Measurements from ENCODE around the gene QPCTL.
A peak's percentile ranks its signal among the peaks of the same experiment; 100 is the strongest.

Gene QPCTL

GRCh38 chr19:45705710-45706415 lies 13.4 kb downstream of the QPCTL start:
- no peak overlapping the region for H3K4me3 ChIP-seq (ENCODE audit: low read length)
- DNase-seq (ENCODE audit: low read depth), result no peak
- H3K9me3 ChIP-seq (ENCODE audit: control insufficient read depth, low read length), result no peaks in the 10 kb centered on the region
- no peak overlapping the region for H3K9ac ChIP-seq (ENCODE audit: low read length)
- peaks cover 4% of the 10 kb centered on the region for H3K4me1 ChIP-seq (ENCODE audit: control insufficient read depth, insufficient read depth, low read length)
- H3K27me3 ChIP-seq (replicated peaks; ENCODE audit: control insufficient read depth, insufficient read depth, low read length), result no peaks in the 10 kb centered on the region
- peaks cover 13% of the 10 kb centered on the region for H3K36me3 ChIP-seq (ENCODE audit: control insufficient read depth, insufficient read depth, low read length, severe bottlenecking)

GRCh38 chr19:45710356-45711130 lies 18.1 kb downstream of the QPCTL start:
- no peaks in the 10 kb centered on the region for H3K9me3 ChIP-seq (ENCODE audit: control insufficient read depth, low read length)
- peaks cover 6% of the 10 kb centered on the region for H3K4me1 ChIP-seq (ENCODE audit: control insufficient read depth, insufficient read depth, low read length)
- no peaks in the 10 kb centered on the region for H3K27me3 ChIP-seq (replicated peaks; ENCODE audit: control insufficient read depth, insufficient read depth, low read length)
- H3K36me3 ChIP-seq (ENCODE audit: control insufficient read depth, insufficient read depth, low read length, severe bottlenecking), result peaks cover 12% of the 10 kb centered on the region
- no peak overlapping the region for H3K4me3 ChIP-seq (ENCODE audit: low read length)
- DNase-seq (ENCODE audit: low read depth), result no peak
- peak overlapping the region; percentile 15 for H3K9ac ChIP-seq (ENCODE audit: low read length)

- H3K4me1 ChIP-seq (ENCODE audit: control insufficient read depth, insufficient read depth, low read length), result peaks cover 16% of the 10 kb centered on the region
- no peak for DNase-seq (ENCODE audit: low read depth)
- H3K4me3 ChIP-seq (ENCODE audit: low read length), result no peak overlapping the region
- H3K36me3 ChIP-seq (ENCODE audit: control insufficient read depth, insufficient read depth, low read length, severe bottlenecking), result peaks cover 12% of the 10 kb centered on the region
- H3K9ac ChIP-seq (ENCODE audit: low read length), result no peak overlapping the region
- no peaks in the 10 kb centered on the region for H3K27me3 ChIP-seq (replicated peaks; ENCODE audit: control insufficient read depth, insufficient read depth, low read length)
- no peaks in the 10 kb centered on the region for H3K9me3 ChIP-seq (ENCODE audit: control insufficient read depth, low read length)
Measured at GRCh38 chr19:45711851-45712698, 19.6 kb downstream of the QPCTL start.

- H3K4me1 ChIP-seq (ENCODE audit: control insufficient read depth, insufficient read depth, low read length), result peaks cover 17% of the 10 kb centered on the region
Measured at GRCh38 chr19:45712699-45713067, 20.2 kb downstream of the QPCTL start.

GRCh38 chr19:45713141-45713540 lies 20.7 kb downstream of the QPCTL start:
- no peak for DNase-seq (ENCODE audit: low read depth)
- no peaks in the 10 kb centered on the region for H3K9me3 ChIP-seq (ENCODE audit: control insufficient read depth, low read length)

More at GRCh38 chr19:45712699-45713067, 20.2 kb downstream of the QPCTL start:
- Histone ChIP-seq H3K9me3 (ENCODE audit: control insufficient read depth, low read length) (no peaks in the 10 kb centered on the region), H3K4me3 (ENCODE audit: low read length) (no peak overlapping the region), H3K36me3 (ENCODE audit: control insufficient read depth, insufficient read depth, low read length, severe bottlenecking) (peaks cover 12% of the 10 kb centered on the region), H3K9ac (ENCODE audit: low read length) (no peak overlapping the region), H3K27me3 (replicated peaks; ENCODE audit: control insufficient read depth, insufficient read depth, low read length) (no peaks in the 10 kb centered on the region)
- DNase-seq (ENCODE audit: low read depth), result no peak

GRCh38 chr19:45715139-45715538 lies 22.7 kb downstream of the QPCTL start:
- peaks cover 14% of the 10 kb centered on the region for H3K36me3 ChIP-seq (ENCODE audit: control insufficient read depth, insufficient read depth, low read length, severe bottlenecking)
- H3K9ac ChIP-seq (ENCODE audit: low read length), result no peak overlapping the region
- H3K9me3 ChIP-seq (ENCODE audit: control insufficient read depth, low read length), result no peaks in the 10 kb centered on the region
- no peaks in the 10 kb centered on the region for H3K27me3 ChIP-seq (replicated peaks; ENCODE audit: control insufficient read depth, insufficient read depth, low read length)
- DNase-seq (ENCODE audit: low read depth), result no peak
- peaks cover 27% of the 10 kb centered on the region for H3K4me1 ChIP-seq (ENCODE audit: control insufficient read depth, insufficient read depth, low read length)
- H3K4me3 ChIP-seq (ENCODE audit: low read length), result no peak overlapping the region

More at GRCh38 chr19:45713141-45713540, 20.7 kb downstream of the QPCTL start:
- no peak overlapping the region for H3K9ac ChIP-seq (ENCODE audit: low read length)
- H3K27me3 ChIP-seq (replicated peaks; ENCODE audit: control insufficient read depth, insufficient read depth, low read length), result no peaks in the 10 kb centered on the region
- peaks cover 12% of the 10 kb centered on the region for H3K36me3 ChIP-seq (ENCODE audit: control insufficient read depth, insufficient read depth, low read length, severe bottlenecking)
- no peak overlapping the region for H3K4me3 ChIP-seq (ENCODE audit: low read length)
- peaks cover 22% of the 10 kb centered on the region for H3K4me1 ChIP-seq (ENCODE audit: control insufficient read depth, insufficient read depth, low read length)

GRCh38 chr19:45716359-45717130 lies 24.1 kb downstream of the QPCTL start:
- Histone ChIP-seq H3K9ac (ENCODE audit: low read length) (peak overlapping the region; percentile 97), H3K4me1 (ENCODE audit: control insufficient read depth, insufficient read depth, low read length) (peaks cover 30% of the 10 kb centered on the region), H3K36me3 (ENCODE audit: control insufficient read depth, insufficient read depth, low read length, severe bottlenecking) (peaks cover 14% of the 10 kb centered on the region), H3K9me3 (ENCODE audit: control insufficient read depth, low read length) (no peaks in the 10 kb centered on the region), H3K4me3 (ENCODE audit: low read length) (peak overlapping the region; percentile 97), H3K27me3 (replicated peaks; ENCODE audit: control insufficient read depth, insufficient read depth, low read length) (no peaks in the 10 kb centered on the region)
- DNase-seq (ENCODE audit: low read depth), result peak; percentile 53

- peaks cover 38% of the 10 kb centered on the region for H3K4me1 ChIP-seq (ENCODE audit: control insufficient read depth, insufficient read depth, low read length)
- H3K36me3 ChIP-seq (ENCODE audit: control insufficient read depth, insufficient read depth, low read length, severe bottlenecking), result peaks cover 9% of the 10 kb centered on the region
- H3K9ac ChIP-seq (ENCODE audit: low read length), result peak overlapping the region; percentile 97
- peak overlapping the region; percentile 97 for H3K4me3 ChIP-seq (ENCODE audit: low read length)
- no peaks in the 10 kb centered on the region for H3K9me3 ChIP-seq (ENCODE audit: control insufficient read depth, low read length)
- no peaks in the 10 kb centered on the region for H3K27me3 ChIP-seq (replicated peaks; ENCODE audit: control insufficient read depth, insufficient read depth, low read length)
- peak; percentile 100 for DNase-seq (ENCODE audit: low read depth)
Measured at GRCh38 chr19:45717131-45717982, 24.9 kb downstream of the QPCTL start.

- H3K9me3 ChIP-seq (ENCODE audit: control insufficient read depth, low read length), result no peaks in the 10 kb centered on the region
- H3K9ac ChIP-seq (ENCODE audit: low read length), result peak overlapping the region; percentile 82
- DNase-seq (ENCODE audit: low read depth), result no peak
- H3K36me3 ChIP-seq (ENCODE audit: control insufficient read depth, insufficient read depth, low read length, severe bottlenecking), result peaks cover 4% of the 10 kb centered on the region
- H3K27me3 ChIP-seq (replicated peaks; ENCODE audit: control insufficient read depth, insufficient read depth, low read length), result no peaks in the 10 kb centered on the region
- H3K4me1 ChIP-seq (ENCODE audit: control insufficient read depth, insufficient read depth, low read length), result peaks cover 42% of the 10 kb centered on the region
- H3K4me3 ChIP-seq (ENCODE audit: low read length), result peak overlapping the region; percentile 97
Measured at GRCh38 chr19:45717983-45718650, 25.7 kb downstream of the QPCTL start.
